ENCODE data around the gene PSMD12.
"Not testable (repeated sequence)": the region's sequence is repeated elsewhere in the genome, so short reads cannot be mapped to it uniquely, and the experiment has no call there.

The PSMD12 gene

GRCh38 chr17:67349420-67349819 is 17.0 kb downstream of the PSMD12 start:
- POLR2A ChIA-PET (ENCODE audit: low non-redundant PET), result no interaction called here
- H3K27ac ChIP-seq, result no peak overlapping the region
- TF ChIP-seq CTCF (conservative IDR thresholded peaks at IDR 0.05; ENCODE audit: low read depth), result no peak
- DNase-seq (ENCODE audit: low spot score), result no peak
- CTCF ChIA-PET, result no interaction called here

GRCh38 chr17:67347826-67348225 is 18.6 kb downstream of the PSMD12 start:
- H3K27ac ChIP-seq, result no peak overlapping the region
- DNase-seq (ENCODE audit: low spot score), result no peak
- ChIA-PET CTCF (no interaction called here), POLR2A (ENCODE audit: low non-redundant PET) (no interaction called here)
- TF ChIP-seq CTCF (conservative IDR thresholded peaks at IDR 0.05; ENCODE audit: low read depth), result no peak

DNA sequence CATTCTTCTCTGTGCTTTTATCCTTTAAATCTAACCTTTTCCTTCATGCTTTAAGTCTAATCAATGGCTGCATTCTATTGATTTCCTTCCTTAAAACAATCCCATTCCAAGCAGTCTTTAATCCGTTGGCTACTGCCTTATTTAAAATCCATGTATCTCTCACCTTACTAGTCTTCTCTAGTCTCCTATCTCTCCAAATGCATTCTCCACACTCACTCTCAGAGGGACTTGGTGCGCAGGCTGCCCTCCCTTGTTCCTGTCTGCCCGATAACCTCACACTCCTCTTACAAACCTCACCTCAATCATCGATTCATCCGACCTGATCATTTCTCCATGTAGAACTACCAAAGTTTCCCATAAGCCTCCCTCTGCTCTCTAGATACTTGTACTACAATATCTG is 23.1 kb downstream of the PSMD12 start:
- POLR2A ChIA-PET (ENCODE audit: low non-redundant PET), result no interaction called here
- no peak for DNase-seq (ENCODE audit: low spot score)
- TF ChIP-seq CTCF (conservative IDR thresholded peaks at IDR 0.05; ENCODE audit: low read depth), result no peak
- CTCF ChIA-PET, result no interaction called here
- H3K27ac ChIP-seq, result no peak overlapping the region

DNA sequence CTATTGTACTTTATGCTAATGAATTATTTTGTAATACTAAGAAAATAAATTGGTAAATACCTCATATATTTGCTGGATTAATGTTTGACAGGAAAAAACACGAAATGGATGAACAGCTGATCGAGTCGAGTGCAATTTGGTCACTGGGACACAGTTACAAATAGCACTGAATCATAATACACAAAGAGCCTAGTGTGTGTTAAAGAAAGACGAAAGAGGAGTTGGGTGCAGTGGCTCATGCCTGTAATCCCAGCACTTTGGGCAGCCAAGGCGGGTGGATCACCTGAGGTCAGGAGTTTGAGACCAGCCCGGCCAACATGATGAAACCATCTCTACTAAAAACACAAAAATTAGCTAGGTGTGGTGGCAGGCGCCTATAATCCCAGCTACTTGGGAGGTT is 28.0 kb downstream of the PSMD12 start:
- POLR2A ChIA-PET (ENCODE audit: low non-redundant PET); DNase-seq (ENCODE audit: low spot score): not testable (repeated sequence)
- CTCF ChIA-PET, result interaction anchor here (0.6 to 1.0 kb wide), 2 partner anchors 107 to 117 kb away, joined by 3 to 4 read pairs; no protein-coding TSS in a partner anchor
- TF ChIP-seq CTCF (conservative IDR thresholded peaks at IDR 0.05; ENCODE audit: low read depth), result 0 out of 2 replicates have a peak, but pooled peaks have one; percentile 3
- H3K27ac ChIP-seq, result peak overlapping the region; percentile 66

GRCh38 chr17:67336859-67337258 is 29.5 kb downstream of the PSMD12 start:
- H3K27ac ChIP-seq, result no peak overlapping the region
- DNase-seq (ENCODE audit: low spot score), result no peak
- POLR2A ChIA-PET (ENCODE audit: low non-redundant PET), result no interaction called here
- CTCF ChIA-PET, result interaction anchor here (0.6 to 1.0 kb wide), 2 partner anchors 14 to 99 kb away, joined by 3 to 5 read pairs; no protein-coding TSS in a partner anchor
- TF ChIP-seq CTCF (conservative IDR thresholded peaks at IDR 0.05; ENCODE audit: low read depth), result no peak

- no peak for TF ChIP-seq CTCF (conservative IDR thresholded peaks at IDR 0.05; ENCODE audit: low read depth)
- no peak for DNase-seq (ENCODE audit: low spot score)
- H3K27ac ChIP-seq, result no peak overlapping the region
- ChIA-PET POLR2A (ENCODE audit: low non-redundant PET) (no interaction called here), CTCF (no interaction called here)
Measured at GRCh38 chr17:67335245-67335835, 31.0 kb downstream of the PSMD12 start.

- H3K27ac ChIP-seq; DNase-seq (ENCODE audit: low spot score); POLR2A ChIA-PET (ENCODE audit: low non-redundant PET); CTCF ChIA-PET: not testable (repeated sequence)
Measured at GRCh38 chr17:67332162-67332508, 34.2 kb downstream of the PSMD12 start.

DNA sequence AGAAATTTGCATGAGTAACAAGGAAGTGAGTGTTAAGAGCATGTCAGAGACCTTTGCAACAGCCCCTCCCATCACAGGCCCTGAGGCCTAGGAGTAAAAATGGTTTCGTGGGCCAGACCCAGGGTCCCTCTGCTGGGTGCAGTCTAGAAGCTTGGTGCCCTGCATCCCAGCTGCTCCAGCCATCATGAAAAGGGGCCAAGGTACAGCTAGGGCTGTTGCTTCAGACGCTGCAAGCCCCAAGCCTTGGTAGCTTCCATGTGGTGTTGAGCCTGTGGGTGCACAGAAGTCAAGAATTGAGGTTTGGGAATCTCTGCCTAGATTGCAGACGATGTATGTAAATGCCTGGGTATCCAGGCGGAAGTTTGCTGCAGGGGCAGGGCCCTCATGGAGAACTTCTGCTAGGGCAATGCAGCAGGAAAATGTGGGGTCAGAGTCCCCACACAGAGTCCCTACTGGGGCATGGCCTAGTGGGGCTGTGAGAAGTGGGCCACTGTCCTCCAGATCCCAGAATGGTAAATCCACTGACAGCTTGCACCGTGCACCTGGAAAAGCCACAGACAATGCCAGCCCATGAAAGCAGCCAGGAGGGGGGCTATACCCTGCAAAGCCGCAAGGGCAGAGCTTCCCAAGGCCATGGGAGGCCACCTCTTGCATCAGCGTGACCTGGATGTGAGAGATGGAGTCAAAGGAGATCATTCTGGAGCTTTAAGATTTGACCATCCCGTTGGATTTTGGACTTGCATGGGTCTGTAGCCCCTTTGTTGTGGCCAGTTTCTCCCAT is 34.8 kb downstream of the PSMD12 start:
- POLR2A ChIA-PET (ENCODE audit: low non-redundant PET); CTCF ChIA-PET; H3K27ac ChIP-seq; DNase-seq (ENCODE audit: low spot score): not testable (repeated sequence)

All from RWPE1 (cell line).